GM21360 (cell line): ENCODE measurements around the gene KIFAP3.

Source experiments
- ATAC-seq: cut with Tn5 transposase; IDR thresholded peaks from one replicate; pipeline ENCODE4 v1.9.1; 2021; ENCODE audit warnings: mild to moderate bottlenecking, moderate library complexity; ENCODE audit not compliant: unreplicated experiment

KIFAP3 gene

DNA sequence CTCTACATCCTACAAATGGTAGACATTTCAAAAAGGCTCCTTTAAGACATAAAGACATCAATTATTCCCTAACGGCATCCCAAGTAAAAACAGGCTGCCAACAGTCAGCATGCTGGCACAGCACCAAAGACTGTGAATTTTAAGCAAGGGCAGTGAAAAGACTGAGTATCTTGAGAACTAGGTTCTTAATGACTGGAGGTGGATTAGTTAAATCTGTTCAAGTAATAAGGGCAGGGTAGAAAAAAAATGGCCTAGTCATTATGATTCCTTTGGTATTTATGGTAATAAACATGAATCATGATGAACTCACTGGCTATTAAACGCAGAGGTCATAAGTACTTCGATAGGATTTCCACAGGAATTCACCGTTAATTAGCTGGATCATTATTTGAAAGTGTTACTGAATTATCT lies 75.2 kb downstream of the KIFAP3 start:
- ATAC-seq, result no peak

DNA sequence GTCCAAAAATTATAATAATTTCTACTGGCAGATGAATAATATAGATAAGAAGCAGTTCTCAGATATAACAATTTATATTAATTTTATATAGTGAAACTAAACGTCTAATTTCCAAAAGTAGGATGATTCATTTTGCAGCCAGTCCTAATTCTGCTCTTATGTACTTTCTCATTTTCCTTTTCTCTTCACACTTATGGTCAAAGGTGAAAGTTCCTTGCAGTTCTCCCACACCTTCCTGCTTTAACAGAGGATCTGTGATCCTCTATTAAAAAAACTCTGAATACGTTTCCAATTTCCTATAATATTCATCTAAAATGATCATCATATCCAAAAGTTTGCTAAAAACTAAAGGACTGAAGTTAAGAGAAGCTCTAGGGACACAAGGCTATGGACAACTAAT lies 78.5 kb downstream of the KIFAP3 start:
- no peak for ATAC-seq

DNA sequence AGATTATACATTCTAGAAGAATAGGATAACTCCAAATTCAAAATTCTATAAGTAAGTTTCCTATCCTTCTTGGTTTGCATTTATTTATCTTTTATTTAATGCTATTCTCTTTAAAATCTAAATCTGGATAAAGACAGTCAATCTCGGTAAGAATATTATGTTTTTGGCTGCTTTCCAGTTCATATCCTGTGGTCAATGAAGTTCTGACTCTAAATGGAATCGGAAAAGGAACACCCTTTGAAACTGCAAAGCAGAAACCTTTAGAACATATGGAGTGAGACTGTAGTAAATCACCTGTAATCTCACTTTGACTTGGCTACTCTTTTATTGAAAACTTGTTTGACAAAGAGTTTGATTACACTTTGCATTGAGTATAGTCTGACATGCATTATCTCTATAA lies 85.2 kb downstream of the KIFAP3 start:
- no peak for ATAC-seq

DNA sequence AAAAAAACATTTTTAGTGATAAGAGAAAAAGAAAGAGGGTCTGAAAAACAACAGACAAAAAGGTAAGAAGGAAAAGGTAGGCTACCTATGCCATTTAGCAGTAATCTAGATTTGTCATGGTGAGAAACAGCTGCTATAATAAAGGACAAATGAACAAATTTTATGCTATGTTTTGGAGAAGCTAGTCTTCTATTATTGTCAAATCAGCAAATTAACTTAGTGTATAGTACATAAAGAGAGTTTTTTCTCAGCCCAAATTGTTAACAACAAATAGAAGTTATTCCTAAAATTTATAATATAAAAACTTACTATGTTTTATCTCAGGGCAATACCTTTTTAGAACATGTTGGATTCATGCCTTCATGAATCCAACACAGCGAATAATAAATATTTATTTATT lies 88.7 kb downstream of the KIFAP3 start:
- no peak for ATAC-seq

DNA sequence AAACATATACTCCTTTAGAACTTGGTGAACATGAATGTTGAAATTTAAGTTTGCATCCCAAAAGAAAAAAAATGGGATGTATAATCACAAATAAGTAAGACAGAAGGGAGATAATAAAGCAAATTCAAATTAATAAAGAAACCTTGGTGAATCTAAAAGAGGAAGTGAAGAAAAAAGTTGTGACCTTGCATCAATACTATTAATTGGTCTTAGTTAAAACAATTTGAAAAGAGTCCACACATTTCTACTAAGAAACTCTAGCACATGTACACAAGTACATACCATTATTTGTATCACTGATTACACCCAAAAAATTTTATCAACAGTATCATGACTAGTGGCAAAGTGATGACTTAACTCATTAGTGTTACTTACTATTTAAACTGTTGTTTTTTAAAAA lies 100.4 kb downstream of the KIFAP3 start:
- ATAC-seq, result no peak

DNA sequence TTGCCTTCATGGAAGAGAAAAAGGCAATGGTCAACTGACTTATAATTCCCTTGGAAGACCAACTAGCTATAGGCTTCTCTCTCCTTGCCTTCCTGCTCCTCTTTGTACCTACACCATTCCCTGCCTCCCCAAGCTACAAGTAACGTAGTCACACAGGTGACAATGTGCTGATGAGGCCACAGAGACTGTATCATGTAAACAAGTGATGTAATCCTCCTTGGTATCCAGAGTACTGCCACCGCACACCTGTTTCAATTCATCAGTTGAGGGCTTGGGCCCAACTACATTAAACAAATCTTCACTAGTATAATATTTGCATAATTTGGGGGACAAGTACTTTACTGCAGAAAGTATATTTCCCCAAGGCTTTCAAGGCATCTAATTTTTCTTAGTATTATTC lies 104.4 kb downstream of the KIFAP3 start:
- no peak for ATAC-seq

DNA sequence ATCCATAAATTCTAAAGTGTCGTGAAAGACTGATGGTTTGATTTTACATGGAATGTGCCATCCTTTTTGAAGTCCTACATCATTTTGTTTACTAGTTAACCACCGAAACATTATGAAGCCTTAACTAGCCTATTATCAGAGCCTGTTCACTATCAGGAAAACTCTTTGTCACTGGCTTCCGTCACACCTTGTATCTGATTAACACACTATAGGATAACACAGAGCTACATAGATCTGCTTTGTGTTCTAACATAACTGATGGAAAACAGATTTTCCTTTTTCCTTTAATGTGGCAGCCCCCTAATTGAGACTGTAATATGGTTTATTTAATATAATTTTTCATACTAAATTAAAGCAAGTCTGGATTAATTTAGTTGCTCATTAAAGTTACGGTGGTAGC lies 106.3 kb downstream of the KIFAP3 start:
- no peak for ATAC-seq

DNA sequence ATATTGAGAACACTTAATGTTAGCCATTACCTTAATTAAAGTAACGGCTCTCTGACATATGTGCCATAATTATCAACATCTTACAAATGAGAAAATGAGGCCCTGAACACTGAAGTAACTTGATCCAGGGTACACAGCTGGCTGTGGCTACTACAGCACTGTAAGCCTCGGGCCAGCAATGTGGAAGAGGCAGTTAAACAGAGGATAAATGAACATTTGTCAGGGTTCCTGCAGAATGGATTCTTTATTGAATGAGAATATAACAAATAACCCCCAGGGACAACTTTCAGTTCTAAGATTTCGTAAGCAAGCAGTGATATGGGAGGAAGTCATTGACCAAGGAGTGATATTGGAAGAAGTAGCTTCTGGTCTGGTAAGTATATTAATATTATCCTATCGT lies 110.3 kb downstream of the KIFAP3 start:
- no peak for ATAC-seq

DNA sequence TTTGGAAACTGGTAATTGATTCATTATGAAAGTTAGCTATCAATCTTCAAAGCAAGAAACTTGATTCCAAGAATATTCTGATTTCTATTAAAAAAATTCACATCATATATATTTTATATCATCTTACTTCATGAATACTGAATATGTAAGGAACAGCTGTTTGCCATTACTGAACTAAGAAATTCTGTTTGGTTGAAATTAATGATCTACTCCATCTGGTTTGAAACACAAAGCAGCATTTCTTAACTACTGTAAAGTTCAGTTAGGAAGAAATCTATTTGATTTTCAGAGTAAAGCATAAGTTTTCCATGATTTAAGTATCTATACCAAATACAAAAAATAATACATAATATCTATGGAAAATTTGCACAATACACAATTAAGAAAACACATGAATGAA lies 114.8 kb downstream of the KIFAP3 start:
- no peak for ATAC-seq

DNA sequence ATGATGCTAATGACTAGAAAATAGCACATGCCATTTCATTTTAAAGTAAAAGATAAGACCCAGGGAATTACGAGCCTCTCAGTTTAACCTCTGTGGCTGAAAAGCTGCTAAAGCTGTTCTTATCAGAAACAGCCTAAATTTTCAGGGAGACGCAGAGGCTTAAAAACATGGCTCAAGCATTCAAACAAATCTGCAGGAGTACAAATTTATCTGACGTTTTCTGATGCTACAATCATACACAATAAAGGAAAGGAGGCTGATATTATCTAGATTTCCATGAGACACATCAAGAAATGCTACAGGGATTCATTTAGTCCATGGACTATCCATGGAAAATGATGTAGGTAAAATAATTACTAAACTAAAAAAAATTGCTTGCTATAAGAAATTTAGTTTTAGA lies 115.5 kb downstream of the KIFAP3 start:
- ATAC-seq, result no peak

DNA sequence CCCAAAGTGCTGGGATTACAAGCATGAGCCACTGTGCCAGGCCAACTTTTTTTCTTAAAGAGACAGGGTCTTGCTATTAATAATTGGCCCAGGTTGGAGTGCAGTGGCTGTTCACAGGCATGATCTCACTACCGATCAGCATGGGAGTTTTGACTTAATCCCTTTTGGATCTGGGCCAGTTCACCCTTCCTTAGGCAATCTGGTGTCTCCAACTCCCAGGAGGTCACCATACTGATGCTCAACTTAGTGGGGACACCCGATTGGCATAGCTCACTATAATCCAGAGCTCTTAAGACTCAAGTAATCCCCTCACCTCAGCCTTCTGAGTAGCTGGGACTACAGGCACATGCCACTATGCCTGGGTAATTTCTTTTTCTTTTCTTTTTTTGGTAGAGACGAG lies 116.6 kb downstream of the KIFAP3 start:
- no peak for ATAC-seq

DNA sequence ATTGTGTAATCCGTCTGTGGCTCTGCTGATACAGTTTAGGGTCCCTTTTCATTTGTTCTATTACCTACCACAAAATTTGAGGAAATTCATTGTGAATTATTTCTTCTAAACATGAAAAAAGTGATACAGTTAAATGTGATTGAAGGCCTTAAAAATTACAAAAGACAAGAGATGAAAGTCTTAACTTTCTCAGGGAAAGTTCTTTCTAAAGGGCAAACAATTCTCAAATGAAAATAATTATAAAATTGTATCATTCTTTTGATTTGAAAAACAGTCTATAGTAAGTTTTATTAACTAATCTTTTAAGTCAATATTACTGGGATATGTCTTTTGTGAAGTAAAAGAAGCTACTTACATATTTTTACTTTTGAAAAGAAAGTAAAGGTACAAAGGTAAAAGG lies 123.4 kb downstream of the KIFAP3 start:
- ATAC-seq, result no peak

DNA sequence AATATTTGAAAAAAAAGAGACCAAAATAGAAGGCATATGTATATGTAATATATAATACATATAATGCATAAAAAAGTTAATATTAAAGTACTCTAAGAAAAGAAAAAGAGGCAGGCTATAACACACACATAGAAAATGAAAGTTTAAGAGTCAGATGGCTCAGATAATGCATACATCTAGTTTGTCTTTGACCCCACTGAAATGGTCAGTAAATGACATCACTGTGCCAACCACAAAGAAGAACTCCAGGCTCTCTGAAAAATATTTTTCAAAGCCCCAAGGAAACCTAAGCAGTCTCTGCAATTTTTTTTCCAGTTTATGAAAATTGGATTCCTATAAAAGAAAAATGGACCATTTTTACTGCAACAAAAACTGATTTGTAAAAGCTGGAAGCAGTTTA lies 125.4 kb downstream of the KIFAP3 start:
- ATAC-seq, result no peak

DNA sequence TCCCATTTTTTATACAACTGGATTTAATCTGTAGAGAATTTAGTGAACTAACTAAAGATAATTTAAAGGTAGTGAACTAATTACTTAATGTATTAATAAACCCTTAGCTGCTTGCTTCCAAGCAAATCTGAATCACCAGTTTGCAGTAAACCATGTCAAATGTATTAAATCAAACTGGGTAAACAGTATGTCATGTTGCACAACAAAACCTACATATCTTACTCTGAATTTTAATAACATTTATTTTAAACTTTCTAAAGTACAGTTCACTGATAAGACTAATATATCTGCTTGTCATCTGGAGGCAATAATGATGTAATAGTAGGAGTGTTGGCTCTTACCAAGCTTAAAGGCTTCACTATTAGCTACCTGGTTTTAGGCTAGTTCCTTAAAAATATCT lies 128.3 kb downstream of the KIFAP3 start:
- no peak for ATAC-seq

DNA sequence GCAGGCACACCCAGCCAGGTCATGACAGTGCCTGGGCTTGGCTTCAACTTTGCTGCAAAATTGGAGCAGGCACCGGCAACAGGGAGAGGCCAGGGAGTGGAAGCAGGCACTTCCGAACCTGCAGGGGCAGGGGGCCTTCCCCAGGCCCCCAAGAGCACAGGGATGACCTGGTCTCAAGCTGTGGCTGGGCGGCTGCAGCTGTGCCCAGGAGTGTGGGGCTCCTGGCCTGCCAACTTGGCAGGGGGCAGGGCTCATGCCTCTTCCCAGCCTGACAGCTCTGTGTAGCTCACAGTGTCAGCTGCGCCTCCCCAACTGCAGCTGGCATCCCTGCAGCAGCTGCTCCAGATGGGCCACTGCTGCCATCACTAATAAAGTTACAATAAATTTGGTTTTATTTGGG lies 129.3 kb downstream of the KIFAP3 start:
- no peak for ATAC-seq

DNA sequence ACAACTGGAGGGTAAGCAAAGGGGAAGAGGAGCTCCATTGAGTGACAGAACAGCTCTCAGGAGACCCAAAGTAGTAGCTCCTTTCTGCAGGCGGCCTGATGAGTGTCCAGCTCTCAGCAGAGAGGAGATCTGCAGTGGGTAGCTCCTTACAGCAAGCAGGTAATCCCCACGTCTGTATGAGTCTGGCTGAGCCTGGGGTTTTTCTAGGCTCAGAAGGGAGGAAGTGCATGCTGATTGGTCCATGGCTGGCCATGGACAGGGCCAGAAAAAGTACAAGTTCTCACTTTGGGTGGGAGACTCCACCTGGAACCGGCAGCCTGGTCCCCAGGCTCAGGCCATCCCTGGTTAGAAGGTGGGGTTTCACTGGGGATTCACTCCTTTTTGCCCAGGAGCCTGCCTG lies 129.9 kb downstream of the KIFAP3 start:
- no peak for ATAC-seq

DNA sequence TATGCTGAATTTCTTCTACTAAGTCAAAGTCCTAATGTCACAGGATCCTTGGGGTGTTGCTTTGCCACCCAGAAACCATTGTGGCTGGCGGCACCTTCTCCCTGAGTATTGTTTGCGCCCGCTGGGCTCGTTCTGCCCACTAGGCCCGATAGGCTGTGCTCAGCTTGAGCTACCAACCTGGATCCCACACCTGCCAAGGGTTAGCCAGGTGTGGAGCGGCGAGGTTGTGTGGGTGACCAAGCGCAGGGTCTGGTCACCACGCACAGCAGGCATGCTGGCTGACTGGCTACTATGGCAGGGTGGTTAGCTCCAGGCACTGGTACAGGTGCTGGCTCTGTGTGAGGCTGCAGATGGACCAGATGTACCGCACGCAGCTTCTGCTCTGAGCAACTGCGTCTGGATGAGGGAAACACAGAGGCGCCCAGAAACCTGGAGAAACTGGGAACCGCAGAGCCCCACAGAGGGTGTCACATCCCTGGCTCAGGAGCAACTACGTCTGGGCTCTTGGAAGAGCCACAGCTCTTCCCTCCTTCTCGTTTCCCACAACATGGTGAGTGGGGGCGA lies 130.4 kb downstream of the KIFAP3 start:
- no peak for ATAC-seq

DNA sequence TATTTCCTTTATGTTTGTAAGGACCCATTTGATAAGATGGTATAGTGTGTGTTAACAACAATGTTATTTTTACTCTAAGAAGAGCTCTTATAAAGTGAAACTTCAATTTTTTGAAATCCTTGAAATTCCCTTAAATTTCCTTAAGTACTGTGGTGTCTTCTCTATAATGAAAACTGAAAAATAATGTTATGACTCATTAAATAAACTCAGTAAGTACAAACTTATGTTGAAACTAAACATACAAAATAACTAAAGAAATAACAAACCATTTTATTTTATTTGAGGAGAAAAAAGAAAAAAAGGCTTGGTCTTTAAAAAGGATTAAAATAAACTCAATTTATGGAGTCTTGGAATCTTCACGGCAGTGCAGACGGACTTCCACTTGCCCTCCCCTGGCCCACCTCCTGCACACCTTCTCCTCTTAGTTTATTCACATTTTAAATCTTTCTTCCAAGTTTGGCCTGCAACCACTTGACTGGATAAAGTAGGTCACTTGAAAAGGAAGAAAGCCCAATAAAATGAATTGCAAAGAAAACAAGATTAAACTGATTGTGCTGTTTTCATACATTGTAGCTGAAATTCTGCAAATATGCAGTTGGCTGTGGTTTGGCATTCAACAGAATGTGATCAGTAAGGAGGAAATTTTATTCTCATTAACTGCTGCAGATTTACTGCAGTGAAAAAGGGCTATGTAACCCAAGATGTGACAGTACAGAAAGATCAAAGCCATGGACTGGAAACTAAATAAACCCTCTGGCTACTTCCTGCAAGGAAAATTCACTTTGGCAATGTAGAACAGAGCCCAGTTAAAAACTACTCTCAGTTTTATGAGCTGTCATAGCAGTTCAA lies 132.3 kb downstream of the KIFAP3 start:
- ATAC-seq, result no peak

DNA sequence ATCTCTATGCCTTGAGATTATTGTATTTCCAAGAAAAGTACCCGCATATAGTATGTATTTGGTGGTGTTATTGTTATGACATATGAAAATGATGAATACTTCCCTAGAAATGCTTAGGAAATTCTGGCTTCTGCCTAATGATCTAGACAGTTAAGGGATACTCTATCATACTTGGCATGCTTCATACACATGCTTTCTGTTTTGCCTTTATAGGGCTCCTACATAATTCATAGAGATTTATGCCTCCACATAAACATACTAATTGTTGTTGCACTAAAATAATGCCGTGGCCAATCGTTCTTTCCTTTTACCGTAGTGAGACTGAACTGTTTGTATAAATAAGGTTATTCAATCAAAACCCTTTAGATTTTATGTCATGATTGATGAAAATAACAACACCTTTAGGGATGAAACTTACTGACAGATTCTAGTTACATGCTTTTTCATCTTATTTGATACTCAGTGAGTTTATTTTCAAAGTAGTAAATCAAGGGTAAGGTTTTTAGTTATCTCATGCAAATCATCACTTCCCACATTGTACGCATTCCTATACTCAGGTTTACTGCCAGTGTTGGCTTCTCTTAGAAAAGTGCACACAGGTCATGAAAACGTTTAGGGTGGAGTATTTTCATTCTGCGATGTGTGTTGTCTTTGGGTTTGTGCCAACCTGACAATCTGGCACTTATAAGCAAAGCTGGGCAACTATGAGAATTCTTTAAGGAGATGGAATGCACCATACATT lies 140.3 kb downstream of the KIFAP3 start:
- ATAC-seq, result no peak

DNA sequence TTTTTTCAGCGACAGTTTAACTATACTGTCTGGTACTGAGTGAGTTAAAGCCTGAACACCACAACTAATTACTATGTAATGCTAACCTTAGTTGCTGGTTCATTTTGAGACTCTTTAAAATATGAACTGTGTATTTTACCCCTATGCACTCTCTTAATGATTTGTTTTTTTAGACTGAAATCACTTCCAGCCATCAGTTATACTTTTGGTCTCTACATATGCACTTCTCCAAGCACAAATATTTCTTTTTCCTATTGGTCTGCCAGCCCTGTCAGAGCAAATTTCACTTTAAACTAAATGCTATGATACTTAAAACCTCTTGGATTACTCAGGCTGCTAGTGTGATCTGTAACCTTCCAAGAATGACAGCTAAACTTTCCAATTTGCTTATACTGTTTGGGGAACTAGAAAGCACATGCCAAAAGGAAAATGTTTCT lies 142.7 kb downstream of the KIFAP3 start:
- no peak for ATAC-seq

DNA sequence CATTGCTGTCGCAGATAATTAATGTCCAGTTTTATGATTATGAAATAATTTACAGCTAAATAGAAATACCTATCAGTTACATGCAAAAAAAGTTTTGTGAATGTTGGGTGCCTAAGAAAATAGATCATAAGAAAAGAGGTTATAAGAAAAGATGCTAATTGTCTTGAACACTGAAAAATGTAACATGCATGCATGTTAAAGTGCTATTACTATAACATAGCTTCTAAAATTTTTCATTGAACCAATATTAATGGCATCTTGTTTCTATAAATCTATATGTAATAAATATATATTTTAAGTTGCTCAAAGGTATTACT lies 145.3 kb downstream of the KIFAP3 start:
- no peak for ATAC-seq
